ENCODE data around the gene AGAP1. TPM values are rescaled to one million over a fixed set of nuclear protein-coding genes. Genes with fewer than 3 reads are reported as not detected.
A peak's percentile ranks its signal among the peaks of the same experiment; 100 is the strongest.

Gene AGAP1
- total RNA-seq, 1 donor from 2014 or later, result 10.5 TPM

GRCh38 chr2:236036045-236036444 lies 542.2 kb downstream of the AGAP1 start:
- no peak for ATAC-seq
- no peak for DNase-seq (ENCODE audit: low spot score)

- DNase-seq (ENCODE audit: low spot score) (no peak), ATAC-seq (no peak)
Observed at GRCh38 chr2:236038096-236038495, 544.3 kb downstream of the AGAP1 start.

- ATAC-seq (peak; percentile 78), DNase-seq (ENCODE audit: low spot score) (no peak)
Observed at GRCh38 chr2:236040600-236041328, 546.9 kb downstream of the AGAP1 start.

GRCh38 chr2:236041616-236042015 lies 547.8 kb downstream of the AGAP1 start:
- DNase-seq (ENCODE audit: low spot score) (no peak), ATAC-seq (no peak)

- ATAC-seq (no peak), DNase-seq (ENCODE audit: low spot score) (no peak)
Observed at GRCh38 chr2:236042087-236042486, 548.2 kb downstream of the AGAP1 start.

GRCh38 chr2:236044191-236044590 lies 550.3 kb downstream of the AGAP1 start:
- no peak for DNase-seq (ENCODE audit: low spot score)
- ATAC-seq, result no peak

GRCh38 chr2:236045251-236046235 lies 551.7 kb downstream of the AGAP1 start:
- ATAC-seq (no peak), DNase-seq (ENCODE audit: low spot score) (no peak)

GRCh38 chr2:236046715-236047114 lies 552.9 kb downstream of the AGAP1 start:
- DNase-seq (ENCODE audit: low spot score), result no peak

GRCh38 chr2:236047176-236047575 lies 553.3 kb downstream of the AGAP1 start:
- DNase-seq (ENCODE audit: low spot score) (no peak), ATAC-seq (no peak)

More at GRCh38 chr2:236046715-236047114, 552.9 kb downstream of the AGAP1 start:
- no peak for ATAC-seq

GRCh38 chr2:236047886-236048540 lies 554.2 kb downstream of the AGAP1 start:
- no peak for DNase-seq (ENCODE audit: low spot score)
- ATAC-seq, result no peak

- ATAC-seq (no peak), DNase-seq (ENCODE audit: low spot score) (no peak)
Observed at GRCh38 chr2:236049981-236050380, 556.1 kb downstream of the AGAP1 start.

- DNase-seq (ENCODE audit: low spot score), result no peak
- no peak for ATAC-seq
Observed at GRCh38 chr2:236051351-236051750, 557.5 kb downstream of the AGAP1 start.

- no peak for DNase-seq (ENCODE audit: low spot score)
- no peak for ATAC-seq
Observed at GRCh38 chr2:236051806-236052205, 558.0 kb downstream of the AGAP1 start.

GRCh38 chr2:236052206-236052605 lies 558.4 kb downstream of the AGAP1 start:
- DNase-seq (ENCODE audit: low spot score), result no peak
- ATAC-seq, result no peak

GRCh38 chr2:236052926-236053821 lies 559.3 kb downstream of the AGAP1 start:
- ATAC-seq, result no peak
- DNase-seq (ENCODE audit: low spot score), result no peak

GRCh38 chr2:236054125-236054524 lies 560.3 kb downstream of the AGAP1 start:
- ATAC-seq, result no peak

GRCh38 chr2:236054621-236055305 lies 560.9 kb downstream of the AGAP1 start:
- ATAC-seq, result no peak
- no peak for DNase-seq (ENCODE audit: low spot score)

More at GRCh38 chr2:236054125-236054524, 560.3 kb downstream of the AGAP1 start:
- DNase-seq (ENCODE audit: low spot score), result no peak

GRCh38 chr2:236055471-236055870 lies 561.6 kb downstream of the AGAP1 start:
- ATAC-seq (no peak), DNase-seq (ENCODE audit: low spot score) (no peak)

GRCh38 chr2:236056141-236056540 lies 562.3 kb downstream of the AGAP1 start:
- DNase-seq (ENCODE audit: low spot score) (no peak), ATAC-seq (no peak)

GRCh38 chr2:236057375-236057774 lies 563.5 kb downstream of the AGAP1 start:
- ATAC-seq (no peak), DNase-seq (ENCODE audit: low spot score) (no peak)

Data from left lobe of liver (tissue), 2 donors.